HEK293 (cell line): ENCODE measurements around the gene PHKA2.
A peak's percentile ranks its signal among the peaks of the same experiment; 100 is the strongest.

Source experiments
- BCL11A ChIP-seq: fragments of 450-650 bp; formaldehyde crosslinking; IDR thresholded peaks from 2 replicates; pipeline ENCODE4 v1.5.1; 2016; ENCODE audit warnings: low read depth, missing biosample characterization, missing genetic modification characterization
- BCL11B ChIP-seq: fragments of 450-650 bp; formaldehyde crosslinking; IDR thresholded peaks from 2 replicates; pipeline ENCODE4 v1.5.1; 2016; ENCODE audit warnings: low read depth, missing biosample characterization, missing genetic modification characterization
- KLF1 ChIP-seq: fragments of 450-650 bp; formaldehyde crosslinking; IDR thresholded peaks from 2 replicates; pipeline ENCODE4 v1.5.1; 2016; ENCODE audit warnings: missing biosample characterization, missing genetic modification characterization
- KLF8 ChIP-seq: fragments of 450-650 bp; formaldehyde crosslinking; IDR thresholded peaks from 2 replicates; pipeline ENCODE4 v1.5.1; 2016; ENCODE audit warnings: missing biosample characterization, missing genetic modification characterization
- MEIS1 ChIP-seq: sonication (generic); formaldehyde crosslinking; IDR thresholded peaks from 2 replicates; pipeline ENCODE4 v1.8.1; 2022; ENCODE audit warnings: missing genetic modification reagents, mild to moderate bottlenecking, borderline replicate concordance
- MZF1 ChIP-seq: fragments of 450-650 bp; formaldehyde crosslinking; IDR thresholded peaks from 2 replicates; pipeline ENCODE4 v1.5.1; 2017; ENCODE audit warnings: missing biosample characterization, missing genetic modification characterization, borderline replicate concordance
- PRDM4 ChIP-seq: fragments of 450-650 bp; formaldehyde crosslinking; IDR thresholded peaks from 2 replicates; pipeline ENCODE4 v1.5.1; 2017; ENCODE audit warnings: missing biosample characterization, missing genetic modification characterization
- PRDM6 ChIP-seq: fragments of 450-650 bp; formaldehyde crosslinking; IDR thresholded peaks from 2 replicates; pipeline ENCODE4 v1.5.1; 2017; ENCODE audit warnings: missing biosample characterization, missing genetic modification characterization
- WT1 ChIP-seq: fragments of 450-650 bp; formaldehyde crosslinking; IDR thresholded peaks from 2 replicates; pipeline ENCODE4 v1.5.1; 2016; ENCODE audit warnings: missing biosample characterization, missing genetic modification characterization
- ZBTB20 ChIP-seq: fragments of 450-650 bp; formaldehyde crosslinking; IDR thresholded peaks from 2 replicates; pipeline ENCODE4 v1.5.1; 2016; ENCODE audit warnings: missing biosample characterization, missing genetic modification characterization
- ZBTB21 ChIP-seq: fragments of 450-650 bp; formaldehyde crosslinking; IDR thresholded peaks from 2 replicates; pipeline ENCODE4 v1.5.1; 2017; ENCODE audit warnings: missing biosample characterization, missing genetic modification characterization
- ZBTB7A ChIP-seq: fragments of 450-650 bp; formaldehyde crosslinking; IDR thresholded peaks from 2 replicates; pipeline ENCODE4 v1.5.1; 2016; ENCODE audit warnings: low read depth, missing biosample characterization, missing genetic modification characterization
- ZBTB8A ChIP-seq: fragments of 450-650 bp; formaldehyde crosslinking; IDR thresholded peaks from 2 replicates; pipeline ENCODE4 v1.5.1; 2016; ENCODE audit warnings: missing biosample characterization, missing genetic modification characterization
- ZNF121 ChIP-seq: fragments of 450-650 bp; formaldehyde crosslinking; IDR thresholded peaks from 2 replicates; pipeline ENCODE4 v1.5.1; 2016; ENCODE audit warnings: missing biosample characterization, missing genetic modification characterization
- ZNF138 ChIP-seq: fragments of 450-650 bp; formaldehyde crosslinking; IDR thresholded peaks from 2 replicates; pipeline ENCODE4 v1.5.1; 2016; ENCODE audit warnings: missing biosample characterization, missing genetic modification characterization, borderline replicate concordance
- ZNF155 ChIP-seq: fragments of 450-650 bp; formaldehyde crosslinking; IDR thresholded peaks from 2 replicates; pipeline ENCODE4 v1.5.1; 2016; ENCODE audit warnings: missing biosample characterization, missing genetic modification characterization
- ZNF18 ChIP-seq: fragments of 450-650 bp; formaldehyde crosslinking; IDR thresholded peaks from 2 replicates; pipeline ENCODE4 v1.5.1; 2016; ENCODE audit warnings: missing biosample characterization, missing genetic modification characterization
- ZNF2 ChIP-seq: fragments of 450-650 bp; formaldehyde crosslinking; IDR thresholded peaks from 2 replicates; pipeline ENCODE4 v1.5.1; 2016; ENCODE audit warnings: missing biosample characterization, missing genetic modification characterization
- ZNF211 ChIP-seq: fragments of 450-650 bp; formaldehyde crosslinking; IDR thresholded peaks from 2 replicates; pipeline ENCODE4 v1.5.1; 2016; ENCODE audit warnings: low read depth, missing biosample characterization, missing genetic modification characterization
- ZNF23 ChIP-seq: fragments of 450-650 bp; formaldehyde crosslinking; IDR thresholded peaks from 2 replicates; pipeline ENCODE4 v1.5.1; 2016; ENCODE audit warnings: missing biosample characterization, missing genetic modification characterization, borderline replicate concordance
- ZNF239 ChIP-seq: fragments of 450-650 bp; formaldehyde crosslinking; IDR thresholded peaks from 2 replicates; pipeline ENCODE4 v1.5.1; 2016; ENCODE audit warnings: missing biosample characterization, missing genetic modification characterization
- ZNF280C ChIP-seq: fragments of 450-650 bp; formaldehyde crosslinking; IDR thresholded peaks from 2 replicates; pipeline ENCODE4 v1.5.1; 2016; ENCODE audit warnings: missing biosample characterization, missing genetic modification characterization
- ZNF302 ChIP-seq: fragments of 450-650 bp; formaldehyde crosslinking; IDR thresholded peaks from 2 replicates; pipeline ENCODE4 v1.5.1; 2016; ENCODE audit warnings: missing biosample characterization, missing genetic modification characterization, low read depth
- ZNF324 ChIP-seq: fragments of 450-650 bp; formaldehyde crosslinking; IDR thresholded peaks from 2 replicates; pipeline ENCODE4 v1.5.1; 2016; ENCODE audit warnings: missing biosample characterization, missing genetic modification characterization
- ZNF350 ChIP-seq: fragments of 450-650 bp; formaldehyde crosslinking; IDR thresholded peaks from 2 replicates; pipeline ENCODE4 v1.5.0; 2017; ENCODE audit warnings: missing biosample characterization, mild to moderate bottlenecking, missing genetic modification characterization
- ZNF366 ChIP-seq: fragments of 450-650 bp; formaldehyde crosslinking; conservative IDR thresholded peaks from 2 replicates; pipeline ENCODE4 v1.5.1; 2016; ENCODE audit warnings: missing biosample characterization, missing genetic modification characterization
- ZNF37A ChIP-seq: fragments of 450-650 bp; IDR thresholded peaks from 2 replicates; pipeline ENCODE4 v1.5.1; 2018; ENCODE audit warnings: missing biosample characterization, missing genetic modification characterization
- ZNF423 ChIP-seq: fragments of 450-650 bp; formaldehyde crosslinking; IDR thresholded peaks from 2 replicates; pipeline ENCODE4 v1.5.1; 2016; ENCODE audit warnings: missing biosample characterization, missing genetic modification characterization
- ZNF426 ChIP-seq: fragments of 450-650 bp; formaldehyde crosslinking; IDR thresholded peaks from 2 replicates; pipeline ENCODE4 v1.5.1; 2017; ENCODE audit warnings: missing biosample characterization, missing genetic modification characterization, mild to moderate bottlenecking, inconsistent platforms, moderate library complexity
- ZNF521 ChIP-seq: fragments of 450-650 bp; formaldehyde crosslinking; IDR thresholded peaks from 2 replicates; pipeline ENCODE4 v1.5.1; 2017; ENCODE audit warnings: missing biosample characterization, mild to moderate bottlenecking, missing genetic modification characterization
- ZNF555 ChIP-seq: fragments of 450-650 bp; formaldehyde crosslinking; conservative IDR thresholded peaks from 2 replicates; pipeline ENCODE4 v1.5.1; 2017; ENCODE audit warnings: missing biosample characterization, mild to moderate bottlenecking, missing genetic modification characterization, inconsistent platforms
- ZNF664 ChIP-seq: fragments of 450-650 bp; formaldehyde crosslinking; IDR thresholded peaks from 2 replicates; pipeline ENCODE4 v1.5.1; 2016; ENCODE audit warnings: missing biosample characterization, missing genetic modification characterization
- ZNF677 ChIP-seq: fragments of 450-650 bp; IDR thresholded peaks from 2 replicates; pipeline ENCODE4 v1.5.0; 2018; ENCODE audit warnings: missing biosample characterization, mild to moderate bottlenecking, missing genetic modification characterization, moderate library complexity
- ZNF785 ChIP-seq: fragments of 450-650 bp; formaldehyde crosslinking; IDR thresholded peaks from 2 replicates; pipeline ENCODE4 v1.5.1; 2016; ENCODE audit warnings: missing biosample characterization, missing genetic modification characterization
- ZNF837 ChIP-seq: fragments of 450-650 bp; formaldehyde crosslinking; IDR thresholded peaks from 2 replicates; pipeline ENCODE4 v1.5.1; 2016; ENCODE audit warnings: missing biosample characterization, missing genetic modification characterization
- ZXDB ChIP-seq: fragments of 450-650 bp; formaldehyde crosslinking; IDR thresholded peaks from 2 replicates; pipeline ENCODE4 v1.5.1; 2016; ENCODE audit warnings: missing biosample characterization, missing genetic modification characterization

The PHKA2 gene

GRCh38 chrX:18938710-18939109 lies 45.2 kb downstream of the PHKA2 start (continued):
- no peak for TF ChIP-seq ZNF280C (tag by site-specific recombination)
- TF ChIP-seq WT1 (tag by site-specific recombination) = peak; percentile 80
- no peak for TF ChIP-seq MEIS1 (CRISPR knock-in tag)
- no peak for TF ChIP-seq ZNF155
- peak; percentile 54 for TF ChIP-seq ZBTB8A
- peak; percentile 79 for TF ChIP-seq ZNF366 (tag by site-specific recombination)
- no peak for TF ChIP-seq ZBTB20 (tag by site-specific recombination)
- peak; percentile 68; the same call in 1 of the 2 replicates for TF ChIP-seq BCL11A (tag by site-specific recombination)
- no peak for TF ChIP-seq ZNF211 (tag by site-specific recombination)
- peak; percentile 88 for TF ChIP-seq PRDM4 (tag by site-specific recombination)
- peak; percentile 75; the same call in 1 of the 2 replicates for TF ChIP-seq BCL11B
- peak; percentile 92 for TF ChIP-seq ZNF324
- TF ChIP-seq ZNF302 (tag by site-specific recombination) = no peak
- no peak for TF ChIP-seq ZNF426 (tag by site-specific recombination)
- TF ChIP-seq ZNF521 (tag by site-specific recombination) = no peak
- TF ChIP-seq ZNF37A (tag by site-specific recombination) = peak; percentile 49; the same call in 1 of the 2 replicates
- peak; percentile 53 for TF ChIP-seq ZNF18 (tag by site-specific recombination)
- TF ChIP-seq ZNF138 (tag by site-specific recombination) = no peak
- TF ChIP-seq ZNF2 (tag by site-specific recombination) = peak; percentile 39; the same call in 1 of the 2 replicates
- 0 out of 2 replicates have a peak, but pooled peaks have one; percentile 1 for TF ChIP-seq ZNF677 (tag by site-specific recombination)
- TF ChIP-seq ZXDB (tag by site-specific recombination) = peak; percentile 85
- TF ChIP-seq KLF8 (tag by site-specific recombination) = peak; percentile 79
- TF ChIP-seq ZNF350 (tag by site-specific recombination) = no peak; the same call in 1 of the 2 replicates
- no peak for TF ChIP-seq ZNF23 (tag by site-specific recombination)
- TF ChIP-seq ZNF121 (tag by site-specific recombination) = no peak
- peak; percentile 99 for TF ChIP-seq PRDM6 (tag by site-specific recombination)
- TF ChIP-seq ZNF423 (tag by site-specific recombination) = 0 out of 2 replicates have a peak, but pooled peaks have one; percentile 58
- no peak for TF ChIP-seq ZBTB7A (tag by site-specific recombination)
- TF ChIP-seq ZNF664 (tag by site-specific recombination) = 0 out of 2 replicates have a peak, but pooled peaks have one; percentile 28
- TF ChIP-seq ZNF837 (tag by site-specific recombination) = no peak
- TF ChIP-seq ZNF239 = no peak
- peak; percentile 75 for TF ChIP-seq ZBTB21 (tag by site-specific recombination)
- TF ChIP-seq ZNF555 (tag by site-specific recombination) = no peak
- TF ChIP-seq ZNF785 (tag by site-specific recombination) = no peak
- TF ChIP-seq KLF1 (tag by site-specific recombination) = no peak
- TF ChIP-seq MZF1 (tag by site-specific recombination) = no peak
